GM21515 (cell line): Measurements from ENCODE around the gene OR6T1.

Experiments used
- ATAC-seq: cut with Tn5 transposase; IDR thresholded peaks from one replicate; pipeline ENCODE4 v1.9.1; 2021; ENCODE audit not compliant: unreplicated experiment

Gene OR6T1, protein sequence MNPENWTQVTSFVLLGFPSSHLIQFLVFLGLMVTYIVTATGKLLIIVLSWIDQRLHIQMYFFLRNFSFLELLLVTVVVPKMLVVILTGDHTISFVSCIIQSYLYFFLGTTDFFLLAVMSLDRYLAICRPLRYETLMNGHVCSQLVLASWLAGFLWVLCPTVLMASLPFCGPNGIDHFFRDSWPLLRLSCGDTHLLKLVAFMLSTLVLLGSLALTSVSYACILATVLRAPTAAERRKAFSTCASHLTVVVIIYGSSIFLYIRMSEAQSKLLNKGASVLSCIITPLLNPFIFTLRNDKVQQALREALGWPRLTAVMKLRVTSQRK

DNA sequence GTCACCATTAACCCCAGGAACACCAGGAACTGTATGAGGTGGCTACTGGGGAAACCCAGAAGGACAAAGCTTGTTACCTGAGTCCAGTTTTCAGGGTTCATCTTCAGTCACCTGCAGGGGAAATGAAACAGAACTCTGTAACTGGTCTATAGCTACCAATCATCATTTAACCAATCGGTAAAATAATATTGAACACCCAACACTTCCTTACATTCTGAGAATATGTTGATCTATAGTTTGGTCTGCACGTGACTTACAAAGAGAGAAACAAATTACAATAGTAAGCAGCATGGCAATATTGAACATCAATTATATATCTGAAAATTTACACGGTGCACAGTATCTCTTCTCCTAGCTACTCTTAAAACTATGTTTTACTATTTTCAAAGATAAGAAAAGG, at the start of gene OR6T1:
OR6T1 (minus strand) TSS at position 101 of the 400 bp plus-strand sequence; CDS start at position 101, 0 bp downstream.
- ATAC-seq: no peak

DNA sequence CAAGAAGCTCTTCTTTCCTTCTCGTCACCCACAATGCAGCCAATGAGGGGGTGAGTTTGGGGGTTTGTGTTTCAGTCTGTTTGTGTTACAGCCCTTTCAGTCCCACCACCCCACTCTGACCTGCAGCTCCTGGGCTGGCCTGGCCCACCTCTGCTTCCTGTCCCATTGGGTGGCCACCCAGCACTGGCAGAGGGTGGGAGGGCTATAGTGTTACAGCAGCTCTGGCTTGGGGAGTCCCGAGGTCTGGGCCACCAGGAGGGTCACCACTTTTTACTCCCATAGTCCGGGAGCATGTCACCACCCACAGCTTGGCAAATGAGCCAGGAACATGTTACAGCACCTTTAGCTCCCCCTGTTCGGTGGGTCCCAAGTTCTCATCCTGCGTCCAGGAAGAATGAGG, 35.7 kb upstream of the OR6T1 start:
- no peak for ATAC-seq

DNA sequence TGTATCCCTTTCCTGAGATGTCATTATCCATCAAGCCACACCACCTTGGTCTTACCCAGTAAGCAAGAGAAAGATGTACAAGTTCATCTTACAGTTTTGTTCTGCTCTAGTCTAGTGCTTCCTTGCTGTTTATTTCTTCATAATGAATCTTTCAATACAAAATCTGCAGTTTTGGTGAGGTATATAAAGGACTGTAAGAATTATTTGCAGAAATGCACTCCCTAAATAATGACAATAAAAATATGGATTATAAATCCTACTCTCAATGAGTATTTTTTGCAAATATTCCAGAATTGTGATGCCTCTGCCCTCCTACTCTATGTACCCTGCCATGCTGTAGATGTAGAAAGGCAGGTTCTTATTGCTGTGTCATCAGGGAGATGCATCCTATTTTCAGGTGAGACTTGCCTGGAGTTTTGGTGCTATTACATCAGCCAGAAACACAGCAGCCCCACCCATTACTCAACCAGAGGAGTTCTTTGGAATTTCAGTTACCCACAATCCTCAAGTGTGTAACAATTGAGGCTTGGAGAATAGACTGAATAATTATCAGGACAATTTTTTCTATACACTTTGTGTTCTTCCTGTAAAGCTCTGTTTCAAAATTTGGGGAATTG, 34.2 kb upstream of the OR6T1 start, which contains the start of gene OR10S1:
OR10S1 (minus strand) TSS at position 51 of the 617 bp plus-strand sequence. CDS start 117 bp downstream, outside the sequence.
- ATAC-seq: no peak

DNA sequence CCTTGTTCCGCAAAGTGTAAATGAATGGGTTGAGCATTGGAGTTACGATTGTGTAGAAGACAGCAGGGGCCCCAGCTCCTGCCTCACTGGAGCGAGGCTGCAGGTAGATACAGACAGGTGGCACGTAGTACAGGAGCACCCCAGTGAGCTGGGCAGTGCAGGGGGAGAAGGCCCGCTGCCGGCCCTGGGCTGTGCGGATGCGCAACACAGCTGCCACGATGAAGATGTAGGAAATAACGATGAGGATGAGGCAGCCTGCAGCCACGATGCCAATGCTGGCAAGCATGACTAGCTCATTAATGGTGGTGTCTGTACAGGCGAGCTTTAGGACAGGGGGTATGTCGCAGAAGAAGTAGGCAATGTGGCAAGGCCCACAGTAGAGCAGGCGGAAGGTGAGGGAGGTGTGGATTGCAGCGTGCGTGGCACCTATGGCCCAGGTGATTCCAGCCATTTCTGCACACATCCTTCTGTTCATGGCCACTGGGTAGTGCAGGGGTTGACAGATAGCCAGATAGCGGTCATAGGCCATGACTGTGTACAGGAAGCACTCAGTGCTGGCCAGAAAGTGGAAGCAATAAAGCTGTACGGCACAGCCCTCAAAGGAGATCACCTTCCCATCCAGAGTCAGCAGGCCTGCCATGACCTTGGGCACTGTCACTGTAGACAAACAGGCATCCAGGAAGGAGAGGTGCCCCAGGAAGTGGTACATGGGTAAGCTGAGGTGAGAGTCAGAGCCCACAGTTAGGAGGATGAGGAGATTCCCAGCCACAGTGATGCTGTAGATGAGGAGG, 33.3 kb upstream of the OR6T1 start:
- ATAC-seq: no peak

DNA sequence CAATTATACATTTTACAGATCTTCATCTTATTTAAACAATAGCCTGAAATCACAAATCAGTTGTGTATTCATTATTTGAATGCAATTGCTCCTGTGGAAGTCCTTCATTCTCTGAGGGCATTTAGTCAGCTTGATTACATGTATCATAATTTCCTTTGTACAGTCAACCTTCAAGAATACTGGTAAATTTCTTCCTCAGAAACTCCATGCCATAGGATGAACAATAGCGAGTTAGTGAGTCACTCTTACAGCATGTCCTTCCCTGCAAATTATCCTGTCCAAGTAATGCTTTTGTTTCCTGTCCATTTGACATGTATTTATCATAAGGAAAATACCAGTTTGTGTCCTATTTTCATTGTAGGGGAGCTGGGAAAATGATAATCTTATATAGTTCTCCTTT, 30.2 kb upstream of the OR6T1 start:
- no peak for ATAC-seq

DNA sequence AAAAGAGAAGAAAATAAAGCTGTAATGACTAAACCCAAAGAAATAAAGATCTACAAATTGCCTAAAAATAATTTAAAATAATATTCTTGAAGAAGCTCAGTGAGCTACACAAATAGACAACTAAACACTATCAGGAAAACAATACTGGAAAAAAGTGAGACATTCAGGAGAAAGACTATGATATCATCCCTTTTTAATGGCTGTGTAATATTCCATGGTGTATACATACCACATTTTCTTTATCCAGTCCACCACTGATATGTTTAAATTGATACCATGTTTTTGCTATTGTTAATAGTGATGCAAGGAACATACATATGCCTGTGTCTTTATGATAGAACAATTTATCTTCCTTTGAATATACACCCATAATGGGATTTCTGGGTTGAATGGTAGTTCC, 13.1 kb upstream of the OR6T1 start:
- ATAC-seq: no peak

DNA sequence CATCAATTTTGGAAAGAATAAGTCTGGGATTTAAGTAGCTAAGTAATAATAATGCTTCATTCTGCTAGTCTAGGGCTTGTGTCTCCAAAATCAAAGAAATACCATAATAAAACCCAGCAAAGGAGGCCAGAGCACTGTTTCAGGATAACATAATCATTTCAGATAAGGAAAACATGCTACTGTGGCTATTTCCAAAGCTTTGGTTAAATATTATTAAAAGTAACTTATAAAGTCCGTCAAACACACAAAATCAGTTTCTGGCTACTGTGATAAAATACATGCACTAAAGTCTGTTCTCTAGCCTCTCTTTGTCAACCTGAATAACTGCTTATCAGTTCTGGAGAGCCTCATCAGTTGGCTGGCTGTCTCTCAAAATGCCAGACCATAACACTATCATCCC, 1.5 kb upstream of the OR6T1 start:
- no peak for ATAC-seq

DNA sequence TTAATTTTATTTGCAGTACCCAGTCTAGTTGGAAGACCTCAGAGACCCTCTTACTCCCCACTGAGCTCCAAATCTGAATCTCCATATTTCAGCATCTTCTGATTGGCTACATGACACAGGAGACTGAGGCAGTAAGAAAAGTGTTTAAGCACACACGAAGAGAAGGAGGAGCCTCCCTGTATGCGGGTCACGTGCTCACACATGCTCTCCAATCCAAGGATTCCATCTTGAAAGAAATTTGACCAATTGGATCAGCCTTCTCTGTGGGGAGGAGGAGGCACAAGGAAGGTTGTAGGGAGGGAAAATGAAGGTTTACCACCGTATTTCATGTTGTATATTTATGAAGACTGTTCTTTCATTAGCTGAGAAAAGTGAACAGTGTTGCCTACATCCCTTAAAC, 1.2 kb downstream of the OR6T1 start:
- ATAC-seq: no peak

DNA sequence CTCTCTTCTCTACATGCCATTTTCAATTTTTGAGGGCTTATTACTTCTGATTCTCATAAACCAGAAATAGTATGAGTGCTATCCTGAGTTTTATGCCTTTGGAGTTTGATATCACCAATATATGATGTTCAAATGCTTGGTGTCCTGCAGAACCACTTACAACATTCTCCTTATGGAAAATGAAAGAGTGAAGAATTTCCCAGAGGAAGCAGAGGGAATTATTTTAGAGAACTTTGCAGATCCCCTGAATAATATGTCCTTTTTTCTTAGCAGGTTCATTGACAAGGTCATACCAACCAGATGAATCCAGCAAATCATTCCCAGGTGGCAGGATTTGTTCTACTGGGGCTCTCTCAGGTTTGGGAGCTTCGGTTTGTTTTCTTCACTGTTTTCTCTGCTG, 4.3 kb downstream of the OR6T1 start, which contains the start of gene OR4D5:
OR4D5 (plus strand) TSS at position 301 of the 400 bp plus-strand sequence; CDS start at position 301, 0 bp downstream.
- ATAC-seq: no peak

DNA sequence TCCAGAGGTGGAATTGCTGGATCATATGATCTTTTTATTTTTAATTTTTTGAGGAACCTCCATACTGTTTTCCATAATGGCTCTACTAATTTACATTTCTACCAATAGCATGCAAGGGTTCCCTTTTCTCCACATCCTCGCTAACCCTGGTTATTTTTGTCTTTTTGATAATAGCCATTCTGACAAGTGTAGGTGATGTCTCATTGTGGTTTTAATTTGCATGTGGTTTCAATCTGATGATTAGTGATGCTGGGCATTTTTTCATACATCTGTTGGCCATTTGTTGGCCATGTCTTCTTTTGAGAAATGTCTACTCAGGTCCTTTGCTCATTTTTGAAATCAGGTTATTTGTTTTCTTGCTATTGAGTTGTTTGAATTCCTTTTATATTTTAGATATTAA, 19.6 kb downstream of the OR6T1 start:
- no peak for ATAC-seq

DNA sequence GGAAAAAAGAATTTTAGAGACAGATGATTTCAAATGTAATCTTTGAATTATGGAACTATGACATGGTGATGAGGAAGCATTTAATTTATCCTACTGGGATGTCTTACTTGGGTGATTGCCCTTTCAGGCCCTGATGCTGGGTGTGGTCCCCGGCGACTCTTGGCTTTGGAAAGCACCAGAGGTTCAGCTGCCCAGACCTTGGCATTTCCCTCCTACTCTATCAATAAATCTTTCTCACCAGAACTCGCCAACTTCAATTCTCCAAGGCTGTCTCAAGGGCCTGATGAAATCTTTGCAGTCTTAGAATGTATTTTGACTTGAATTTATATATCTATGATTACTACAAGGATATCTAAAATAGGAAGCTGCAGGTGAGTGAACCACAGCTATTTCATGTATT, 22.7 kb downstream of the OR6T1 start:
- no peak for ATAC-seq

DNA sequence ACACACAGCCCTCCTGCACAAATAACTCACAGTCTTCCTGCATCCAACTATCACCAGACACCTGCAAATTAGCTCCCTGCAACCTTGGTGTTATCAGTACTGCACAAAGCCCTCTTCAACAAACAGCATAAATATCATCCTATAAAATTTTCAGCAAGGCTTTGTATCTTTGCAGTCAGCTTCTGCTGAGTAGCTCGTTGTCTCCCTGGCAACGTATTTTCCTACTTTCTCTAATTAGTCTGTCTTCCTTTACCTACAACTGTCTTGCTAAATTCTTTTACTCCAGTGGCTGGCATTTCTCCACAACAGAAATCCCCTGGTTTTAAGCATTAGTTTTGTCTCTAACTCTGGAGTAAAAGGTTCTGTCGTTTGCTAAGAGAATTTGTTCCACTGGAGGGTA, 37.8 kb downstream of the OR6T1 start:
- no peak for ATAC-seq

DNA sequence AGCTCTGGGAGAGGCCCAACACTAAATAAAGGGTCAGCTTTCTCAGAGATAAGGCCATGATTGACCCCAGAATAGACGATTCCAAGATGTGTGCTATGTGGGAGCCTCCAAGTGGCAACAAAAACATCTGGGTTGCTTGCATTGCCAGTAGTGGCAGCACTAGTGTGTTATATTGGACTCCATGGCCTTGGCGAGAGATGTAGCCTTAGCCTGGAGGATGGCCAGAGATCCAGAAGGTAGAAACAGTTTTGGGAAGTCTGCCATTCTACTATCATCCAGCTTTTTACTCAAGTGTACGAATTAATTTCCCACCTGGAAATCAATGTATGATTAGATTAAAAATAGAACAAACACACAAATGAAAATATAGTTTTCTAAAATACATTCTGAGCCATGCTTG, 38.7 kb downstream of the OR6T1 start:
- ATAC-seq: no peak

DNA sequence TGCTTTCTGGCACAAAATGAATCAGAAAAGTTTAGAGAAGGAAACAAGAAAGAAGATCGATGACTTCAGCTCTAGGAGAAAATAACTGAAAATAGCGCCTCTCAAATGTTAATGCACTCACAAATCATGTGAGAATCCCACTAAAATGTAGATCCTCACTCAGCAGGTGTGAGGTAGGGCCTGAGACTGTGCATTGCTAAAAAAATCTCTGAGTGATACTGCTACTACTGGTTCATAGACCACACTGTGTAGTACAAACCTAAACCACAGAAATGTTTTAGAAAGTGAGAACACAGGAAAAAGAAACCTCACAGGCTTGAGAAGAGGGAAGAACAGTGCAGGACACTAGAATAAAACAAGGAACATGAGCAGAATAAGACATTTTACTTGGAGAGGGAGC, 39.7 kb downstream of the OR6T1 start:
- ATAC-seq: peak; percentile 95

DNA sequence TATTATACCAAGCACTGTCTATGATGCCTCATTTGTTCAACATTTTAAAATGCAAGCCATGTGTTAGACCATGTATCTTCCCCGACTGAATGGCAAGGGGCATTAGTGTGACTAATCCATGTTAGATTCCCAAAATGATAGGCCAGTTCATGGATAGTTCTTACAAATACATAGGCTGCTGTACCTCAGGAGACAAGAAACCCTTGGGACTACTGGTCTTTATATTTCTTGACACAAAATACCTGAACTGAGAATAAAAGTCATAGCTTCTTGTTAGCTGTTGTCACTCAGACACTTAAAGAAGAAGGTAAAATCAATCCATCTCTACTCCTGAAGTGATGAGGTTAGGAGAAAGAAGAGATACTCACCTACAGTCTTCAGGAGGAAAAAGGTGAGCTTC, 41.8 kb downstream of the OR6T1 start, which contains the start of gene OR8D4:
OR8D4 (plus strand) TSS at position 301 of the 400 bp plus-strand sequence. CDS start 4,265 bp downstream, outside the sequence.
- no peak for ATAC-seq

DNA sequence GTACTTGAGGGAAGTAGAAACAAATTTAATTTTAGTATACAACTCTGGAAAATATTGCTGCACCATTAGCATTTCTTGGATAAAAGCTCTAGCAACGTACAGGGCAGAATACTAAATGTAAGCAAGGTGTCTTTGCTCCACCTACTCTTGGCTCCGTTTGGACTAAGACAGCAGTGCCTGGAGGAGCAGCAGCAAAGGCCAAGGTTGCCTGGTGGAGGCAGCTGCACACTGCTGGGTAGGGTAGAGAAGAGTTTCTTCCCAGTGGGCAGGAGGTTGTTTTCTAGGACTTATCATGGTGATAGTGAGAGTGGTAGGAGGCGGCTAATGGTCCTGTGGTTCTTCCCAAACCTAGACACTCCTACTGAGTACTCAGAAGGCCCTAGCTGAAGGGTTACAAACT, 43.8 kb downstream of the OR6T1 start:
- ATAC-seq: no peak
